ENCODE measurements around the gene EPHA3. TPM values are rescaled to one million over a fixed set of nuclear protein-coding genes. Genes with fewer than 3 reads are reported as not detected.

Gene EPHA3
- total and polyA plus RNA-seq, 2 experiments from 2014 or later = 3.0 to 15.1 TPM

GRCh38 chr3:89250742-89251141 lies 143.3 kb downstream of the EPHA3 start:
- Histone ChIP-seq H4K20me1 (ENCODE audit: insufficient read depth, poor library complexity, severe bottlenecking) (no peaks in the 10 kb centered on the region), H2AFZ (no peak overlapping the region), H3K36me3 (replicated peaks; ENCODE audit: insufficient read depth, low read depth) (no peaks in the 10 kb centered on the region), H3K27me3 (no peaks in the 10 kb centered on the region), H3K27ac (no peak overlapping the region), H3K79me2 (no peaks in the 10 kb centered on the region), H3K9me3 (ENCODE audit: low read depth) (no peaks in the 10 kb centered on the region), H3K9me2 (replicated peaks; ENCODE audit: insufficient read depth) (no peaks in the 10 kb centered on the region), H3K4me3 (no peak overlapping the region), H3K4me1 (ENCODE audit: insufficient read depth) (no peaks in the 10 kb centered on the region), H3K4me2 (no peak overlapping the region)
- no peak for TF ChIP-seq EZH2 (IDR thresholded peaks at IDR 0.05; ENCODE audit: borderline replicate concordance)
- TF ChIP-seq EZH2phosphoT487 (IDR thresholded peaks at IDR 0.05; ENCODE audit: low read depth, severe bottlenecking, unreplicated experiment) = no peak
- TF ChIP-seq CTCF (IDR thresholded peaks at IDR 0.05; ENCODE audit: poor library complexity) = no peak
- no peak for DNase-seq (ENCODE audit: low spot score)
- 88% methylated on average over 1 of the region's 1 CpG for WGBS (ENCODE audit: low lambda C conversion rate, missing lambda C conversion rate)

- Histone ChIP-seq H3K4me1 (ENCODE audit: insufficient read depth) (no peaks in the 10 kb centered on the region), H3K27me3 (no peaks in the 10 kb centered on the region), H3K4me3 (no peak overlapping the region), H3K27ac (no peak overlapping the region), H2AFZ (no peak overlapping the region), H3K36me3 (replicated peaks; ENCODE audit: insufficient read depth, low read depth) (no peaks in the 10 kb centered on the region), H3K79me2 (no peaks in the 10 kb centered on the region), H3K9me2 (replicated peaks; ENCODE audit: insufficient read depth) (no peaks in the 10 kb centered on the region), H3K9me3 (ENCODE audit: low read depth) (no peaks in the 10 kb centered on the region), H3K4me2 (no peak overlapping the region), H4K20me1 (ENCODE audit: insufficient read depth, poor library complexity, severe bottlenecking) (no peaks in the 10 kb centered on the region)
- no peak for DNase-seq (ENCODE audit: low spot score)
- WGBS (ENCODE audit: low lambda C conversion rate, missing lambda C conversion rate) = 93% methylated on average over 4 of the region's 4 CpGs
- TF ChIP-seq CTCF (IDR thresholded peaks at IDR 0.05; ENCODE audit: poor library complexity) (no peak), EZH2 (IDR thresholded peaks at IDR 0.05; ENCODE audit: borderline replicate concordance) (no peak), EZH2phosphoT487 (IDR thresholded peaks at IDR 0.05; ENCODE audit: low read depth, severe bottlenecking, unreplicated experiment) (no peak)
Measured at GRCh38 chr3:89252016-89252415, 144.6 kb downstream of the EPHA3 start.

- H3K27me3 ChIP-seq = no peaks in the 10 kb centered on the region
- no peaks in the 10 kb centered on the region for H4K20me1 ChIP-seq (ENCODE audit: insufficient read depth, poor library complexity, severe bottlenecking)
- H3K9me2 ChIP-seq (replicated peaks; ENCODE audit: insufficient read depth) = no peaks in the 10 kb centered on the region
- no peaks in the 10 kb centered on the region for H3K79me2 ChIP-seq
- no peak for DNase-seq (ENCODE audit: low spot score)
- H3K36me3 ChIP-seq (replicated peaks; ENCODE audit: insufficient read depth, low read depth) = no peaks in the 10 kb centered on the region
- 48% methylated on average over 2 of the region's 2 CpGs for WGBS (ENCODE audit: low lambda C conversion rate, missing lambda C conversion rate)
- no peaks in the 10 kb centered on the region for H3K9me3 ChIP-seq (ENCODE audit: low read depth)
- H3K4me3 ChIP-seq = no peak overlapping the region
- no peak overlapping the region for H3K4me2 ChIP-seq
- no peak for TF ChIP-seq CTCF (IDR thresholded peaks at IDR 0.05; ENCODE audit: poor library complexity)
- TF ChIP-seq EZH2phosphoT487 (IDR thresholded peaks at IDR 0.05; ENCODE audit: low read depth, severe bottlenecking, unreplicated experiment) = no peak
- TF ChIP-seq EZH2 (IDR thresholded peaks at IDR 0.05; ENCODE audit: borderline replicate concordance) = no peak
- no peak overlapping the region for H2AFZ ChIP-seq
- H3K27ac ChIP-seq = no peak overlapping the region
- no peaks in the 10 kb centered on the region for H3K4me1 ChIP-seq (ENCODE audit: insufficient read depth)
Measured at GRCh38 chr3:89252860-89253259, 145.4 kb downstream of the EPHA3 start.

- no peak overlapping the region for H3K27ac ChIP-seq
- no peak for DNase-seq (ENCODE audit: low spot score)
- no peaks in the 10 kb centered on the region for H3K27me3 ChIP-seq
- no peaks in the 10 kb centered on the region for H3K9me2 ChIP-seq (replicated peaks; ENCODE audit: insufficient read depth)
- no peaks in the 10 kb centered on the region for H3K79me2 ChIP-seq
- H3K4me3 ChIP-seq = no peak overlapping the region
- H4K20me1 ChIP-seq (ENCODE audit: insufficient read depth, poor library complexity, severe bottlenecking) = no peaks in the 10 kb centered on the region
- H2AFZ ChIP-seq = no peak overlapping the region
- H3K4me1 ChIP-seq (ENCODE audit: insufficient read depth) = no peaks in the 10 kb centered on the region
- no peaks in the 10 kb centered on the region for H3K36me3 ChIP-seq (replicated peaks; ENCODE audit: insufficient read depth, low read depth)
- no peak for TF ChIP-seq EZH2 (IDR thresholded peaks at IDR 0.05; ENCODE audit: borderline replicate concordance)
- no peak for TF ChIP-seq EZH2phosphoT487 (IDR thresholded peaks at IDR 0.05; ENCODE audit: low read depth, severe bottlenecking, unreplicated experiment)
- TF ChIP-seq CTCF (IDR thresholded peaks at IDR 0.05; ENCODE audit: poor library complexity) = no peak
- no peaks in the 10 kb centered on the region for H3K9me3 ChIP-seq (ENCODE audit: low read depth)
- WGBS (ENCODE audit: low lambda C conversion rate, missing lambda C conversion rate) = 88% methylated on average over 7 of the region's 7 CpGs
- no peak overlapping the region for H3K4me2 ChIP-seq
Measured at GRCh38 chr3:89256395-89256794, 149.0 kb downstream of the EPHA3 start.
